CD14-positive monocyte (primary cell): ENCODE data around the gene RTN1. TPM values are rescaled to one million over a fixed set of nuclear protein-coding genes. Genes with fewer than 3 reads are reported as not detected.
A peak's percentile ranks its signal among the peaks of the same experiment; 100 is the strongest.

Source experiments
- DNase-seq, 3 donors: peaks; one replicate each; pipeline ENCODE4 v3.0.0-alpha.2; 2011 to 2022
- H2AFZ ChIP-seq: 2 replicates; pipeline ENCODE4 v1.6.0; 2012; ENCODE audit warnings: mild to moderate bottlenecking, low read depth, low read length, inconsistent platforms; ENCODE audit not compliant: insufficient read depth, poor library complexity, severe bottlenecking
- H3K27ac ChIP-seq, 2 donors: 1 replicate in 1 of 2; 2 replicates in 1 of 2; pipeline ENCODE4 v1.5.1; 2012 to 2013; ENCODE audit warnings: low read length in 2 of 2, control low read depth in 1 of 2, inconsistent platforms in 1 of 2, low read depth in 1 of 2, mild to moderate bottlenecking in 1 of 2
- H3K27me3 ChIP-seq, 2 donors: one replicate each; pipeline versions ENCODE4 v1.6.0 to v1.6.1; 2011 to 2013; ENCODE audit warnings: low read length in 2 of 2; ENCODE audit not compliant: control insufficient read depth in 2 of 2, insufficient read depth in 2 of 2
- H3K36me3 ChIP-seq, 2 donors: replicated peaks in 1 of 2; 1 replicate in 1 of 2; 2 replicates in 1 of 2; pipeline versions ENCODE4 v1.5.1 to v1.6.1; 2012 to 2013; ENCODE audit warnings: low read length in 2 of 2, control low read depth in 1 of 2, inconsistent platforms in 1 of 2, mild to moderate bottlenecking in 1 of 2; ENCODE audit not compliant: insufficient read depth in 2 of 2, control insufficient read depth in 1 of 2
- H3K4me1 ChIP-seq, 2 donors: 1 replicate in 1 of 2; 2 replicates in 1 of 2; pipeline versions ENCODE4 v1.5.1 to v1.6.1; 2012 to 2013; ENCODE audit warnings: low read length in 2 of 2, control low read depth in 1 of 2, inconsistent platforms in 1 of 2, mild to moderate bottlenecking in 1 of 2, moderate library complexity in 1 of 2; ENCODE audit not compliant: insufficient read depth in 2 of 2, control insufficient read depth in 1 of 2
- H3K4me2 ChIP-seq: replicated peaks from 2 replicates; pipeline ENCODE3; 2012; ENCODE audit warnings: low read length, moderate library complexity, mild to moderate bottlenecking; ENCODE audit not compliant: poor library complexity, severe bottlenecking; ENCODE audit errors: extremely low read depth
- H3K4me3 ChIP-seq, 3 experiments: fragments of 200-600 bp in 1 of 3; sonication (generic) in 1 of 3; replicated peaks in 1 of 3; 1 replicate in 2 of 3; 2 replicates in 1 of 3; pipeline ENCODE4 v1.5.1; 2011 to 2013; ENCODE audit warnings: low read length in 3 of 3, mild to moderate bottlenecking in 3 of 3, control low read depth in 2 of 3, low read depth in 2 of 3, inconsistent platforms in 1 of 3, moderate library complexity in 1 of 3
- H3K79me2 ChIP-seq: 2 replicates; pipeline ENCODE4 v1.6.0; 2012; ENCODE audit warnings: mild to moderate bottlenecking, control low read depth, inconsistent platforms, low read length, moderate library complexity; ENCODE audit not compliant: insufficient read depth
- H3K9ac ChIP-seq: 2 replicates; pipeline ENCODE4 v1.6.0; 2017; ENCODE audit warnings: low read length, mild to moderate bottlenecking; ENCODE audit not compliant: insufficient read depth, poor library complexity, severe bottlenecking
- H3K9me3 ChIP-seq, 2 donors: replicated peaks in 1 of 2; 1 replicate in 1 of 2; 2 replicates in 1 of 2; pipeline versions ENCODE4 v1.5.1 to v1.6.1; 2012 to 2013; ENCODE audit warnings: low read length in 2 of 2, control low read depth in 1 of 2; ENCODE audit not compliant: control insufficient read depth in 1 of 2, insufficient read depth in 1 of 2
- H4K20me1 ChIP-seq: 2 replicates; pipeline ENCODE4 v1.6.0; 2012; ENCODE audit warnings: mild to moderate bottlenecking, low read length, control low read depth, moderate library complexity; ENCODE audit not compliant: insufficient read depth
- H3K27ac Mint-ChIP-seq, 7 donors: one replicate each; pipeline ENCODE4 v1.8.0; 2020; ENCODE audit warnings: mild to moderate bottlenecking in 7 of 7, mixed read lengths in 7 of 7, moderate library complexity in 6 of 7, inconsistent platforms in 2 of 7
- H3K27me3 Mint-ChIP-seq, 3 donors: one replicate each; pipeline ENCODE4 v1.8.0; 2021 to 2022; ENCODE audit warnings: low read depth in 3 of 3, mild to moderate bottlenecking in 3 of 3, mixed read lengths in 3 of 3, moderate library complexity in 3 of 3, inconsistent platforms in 1 of 3
- H3K36me3 Mint-ChIP-seq, 2 donors: one replicate each; pipeline ENCODE4 v1.8.0; 2020; ENCODE audit warnings: mixed read lengths in 2 of 2, inconsistent platforms in 1 of 2, mild to moderate bottlenecking in 1 of 2
- H3K4me1 Mint-ChIP-seq: one replicate; pipeline ENCODE4 v1.8.0; 2020; ENCODE audit warnings: mild to moderate bottlenecking, mixed read lengths
- H3K4me3 Mint-ChIP-seq, 2 donors: one replicate each; pipeline ENCODE4 v1.8.0; 2020; ENCODE audit warnings: mild to moderate bottlenecking in 2 of 2, mixed read lengths in 2 of 2, moderate library complexity in 1 of 2
- H3K9me3 Mint-ChIP-seq, 7 donors: one replicate each; pipeline ENCODE4 v1.8.0; 2020 to 2022; ENCODE audit warnings: mixed read lengths in 7 of 7, mild to moderate bottlenecking in 6 of 7, moderate library complexity in 6 of 7, inconsistent platforms in 2 of 7
- CTCF ChIP-seq: fragments of 200-600 bp; IDR thresholded peaks from one replicate; pipeline ENCODE4 v1.8.0; 2022; ENCODE audit warnings: antibody characterized with exemption, mild to moderate bottlenecking
- WGBS: methylation state at CpG from one replicate; pipeline ENCODE4 v1.1.5; 2013; ENCODE audit warnings: missing lambda C conversion rate; ENCODE audit not compliant: insufficient coverage; 5-methylcytosine and 5-hydroxymethylcytosine counted together
- intact Hi-C, 2 donors: fragments of 100-400 bp; cut with micrococcal nuclease; formaldehyde crosslinking; loops; one replicate each; pipeline versions ENCODE4 v1.15.0 to v1.15.1; 2023
- polyA plus RNA-seq, 3 donors: library from polyadenylated mRNA; depleted of rRNA in 1 of 3; unstranded in 2 of 3; stranded (reverse) in 1 of 3; fragments of 300-500 nt in 2 of 3; fragments of >200 nt in 1 of 3; fragmentation: Illumina TruSeq in 2 of 3; gene quantifications; 1 replicate in 2 of 3; 2 replicates in 1 of 3; pipeline ENCODE4 v1.2.3, GENCODE V29; 2012 to 2021

The RTN1 gene
- polyA plus RNA-seq, 3 donors = 40.2 to 75.1 (median 55.0) TPM

DNA sequence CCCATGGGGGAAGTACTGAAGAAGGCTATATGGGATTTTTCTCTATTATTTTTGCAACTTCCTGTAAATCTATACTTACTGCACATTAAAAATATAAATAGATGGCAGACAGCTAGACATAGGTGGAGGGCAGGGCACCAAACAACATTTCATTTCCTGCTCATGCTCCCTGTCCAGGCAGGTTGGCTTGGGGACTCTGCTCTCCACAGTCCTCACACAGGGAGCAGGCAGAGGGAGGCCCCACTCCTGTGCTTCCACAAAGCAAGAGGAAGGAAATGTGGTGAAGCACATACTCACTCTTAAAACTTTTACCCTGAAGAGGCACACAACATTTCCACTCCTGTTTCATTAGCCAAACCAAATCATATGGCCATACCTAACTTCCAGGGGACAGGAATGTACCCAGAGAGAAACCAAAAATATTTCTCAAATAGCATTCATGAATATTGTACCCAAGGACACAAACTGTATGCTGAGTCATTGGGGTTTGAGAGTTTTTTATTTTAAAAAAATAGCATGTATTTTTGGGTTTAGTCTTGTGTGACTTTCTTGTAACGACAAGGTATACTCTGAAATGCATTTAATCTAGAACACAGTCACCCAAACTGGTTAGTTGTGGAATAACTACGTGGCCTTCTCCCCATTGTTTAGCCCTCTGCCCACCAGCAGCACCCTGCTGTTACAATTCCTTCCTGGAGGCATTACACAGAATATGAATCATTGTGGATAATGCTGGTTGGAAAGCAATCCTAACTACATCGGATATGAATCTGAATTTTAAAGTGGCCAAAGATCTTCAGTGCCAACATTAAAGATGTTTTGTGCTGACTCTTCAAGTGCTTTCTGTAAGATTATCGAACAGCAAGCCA, 40.9 kb downstream of the RTN1 start:
- Histone ChIP-seq H2AFZ (no peak overlapping the region), H3K27ac (peak overlapping the region; percentile 63 to 78), H3K9ac (peak overlapping the region; percentile 30), H3K79me2 (no peaks in the 10 kb centered on the region), H3K4me1 (peaks cover 28 to 31% of the 10 kb centered on the region in 2 donors), H3K9me3 (no peaks in the 10 kb centered on the region), H3K36me3 (no peaks in the 10 kb centered on the region), H3K27me3 (no peaks in the 10 kb centered on the region), H3K4me3 (peak overlapping the region in 1 of 3 experiments; percentile 49), H4K20me1 (peaks cover 3% of the 10 kb centered on the region), H3K4me2 (peak overlapping the region; percentile 64)
- intact Hi-C loops = no loop called here
- H3K4me1 Mint-ChIP-seq = peaks cover 38% of the 10 kb centered on the region
- peaks cover 0 to 2% (median 0%) of the 10 kb centered on the region in 3 donors for H3K27me3 Mint-ChIP-seq
- H3K9me3 Mint-ChIP-seq = peaks cover 0 to 7% (median 2%) of the 10 kb centered on the region in 7 donors
- peak overlapping the region; percentile 30 to 78 (median 62) for H3K27ac Mint-ChIP-seq
- H3K36me3 Mint-ChIP-seq = peaks cover 6 to 7% of the 10 kb centered on the region in 2 donors
- no peak for TF ChIP-seq CTCF
- peak overlapping the region; percentile 42 to 71 for H3K4me3 Mint-ChIP-seq
- DNase-seq = peak in 1 of 3 donors; percentile 17
- WGBS = no CpG with 5 or more reads among the region's 4 CpGs

- intact Hi-C loops = no loop called here
- TF ChIP-seq CTCF = no peak
- Mint-ChIP-seq H3K9me3 (peaks cover 0 to 7% (median 2%) of the 10 kb centered on the region in 7 donors), H3K4me1 (peaks cover 45% of the 10 kb centered on the region), H3K27ac (peak overlapping the region in 4 of 7 donors; percentile 10 to 70 (median 20)), H3K4me3 (no peak overlapping the region), H3K36me3 (peaks cover 6 to 7% of the 10 kb centered on the region in 2 donors), H3K27me3 (peaks cover 0 to 2% (median 0%) of the 10 kb centered on the region in 3 donors)
- Histone ChIP-seq H3K9me3 (no peaks in the 10 kb centered on the region), H3K27me3 (no peaks in the 10 kb centered on the region), H3K36me3 (no peaks in the 10 kb centered on the region), H3K4me3 (no peak overlapping the region), H3K27ac (no peak overlapping the region), H3K79me2 (no peaks in the 10 kb centered on the region), H3K4me2 (no peak overlapping the region), H3K4me1 (peaks cover 36 to 37% of the 10 kb centered on the region in 2 donors), H3K9ac (no peak overlapping the region), H4K20me1 (peaks cover 3% of the 10 kb centered on the region), H2AFZ (no peak overlapping the region)
- WGBS = no CpG with 5 or more reads among the region's 2 CpGs
- no peak for DNase-seq
These were observed 42.3 kb downstream of the RTN1 start for GRCh38 chr14:59828276-59828675.
